GM18870 (cell line): ENCODE measurements around the gene CABP7.
A peak's percentile ranks its signal among the peaks of the same experiment; 100 is the strongest.
"Not testable (repeated sequence)": the region's sequence is repeated elsewhere in the genome, so short reads cannot be mapped to it uniquely, and the experiment has no call there.

Experiments
- ATAC-seq: cut with Tn5 transposase; IDR thresholded peaks from one replicate; pipeline ENCODE4 v1.9.1; 2021; ENCODE audit warnings: moderate library complexity; ENCODE audit not compliant: unreplicated experiment

Gene CABP7

GRCh38 chr22:29744902-29745301, 25.1 kb downstream of the CABP7 start:
- ATAC-seq: no peak

GRCh38 chr22:29747832-29748231, 28.0 kb downstream of the CABP7 start:
- ATAC-seq: no peak

GRCh38 chr22:29748248-29748893, 28.6 kb downstream of the CABP7 start:
- no peak for ATAC-seq

- no peak for ATAC-seq
Observed at GRCh38 chr22:29750029-29750428, 30.2 kb downstream of the CABP7 start.

- no peak for ATAC-seq
Observed at GRCh38 chr22:29750559-29751538, 31.0 kb downstream of the CABP7 start.

GRCh38 chr22:29751669-29752068, 31.9 kb downstream of the CABP7 start:
- no peak for ATAC-seq

- no peak for ATAC-seq
Observed at GRCh38 chr22:29753808-29754657, 34.2 kb downstream of the CABP7 start.

- ATAC-seq: not testable (repeated sequence)
Observed at GRCh38 chr22:29754658-29755395, 35.0 kb downstream of the CABP7 start.

- ATAC-seq: no peak
Observed at GRCh38 chr22:29755889-29756288, 36.1 kb downstream of the CABP7 start.

- ATAC-seq: no peak
Observed at GRCh38 chr22:29756341-29756740, 36.5 kb downstream of the CABP7 start.

GRCh38 chr22:29757096-29757495, 37.3 kb downstream of the CABP7 start:
- no peak for ATAC-seq

GRCh38 chr22:29758068-29758622, 38.3 kb downstream of the CABP7 start:
- ATAC-seq: no peak

GRCh38 chr22:29758959-29759358, 39.2 kb downstream of the CABP7 start:
- ATAC-seq: no peak

GRCh38 chr22:29762263-29762662, 42.5 kb downstream of the CABP7 start:
- no peak for ATAC-seq

GRCh38 chr22:29765905-29766631, 46.3 kb downstream of the CABP7 start:
- peak; percentile 8 for ATAC-seq

GRCh38 chr22:29766632-29767170, 46.9 kb downstream of the CABP7 start, which contains the start of gene ZMAT5:
ZMAT5 (minus strand) TSS chr22:29767007; CDS start chr22:29748544, 18,463 bp downstream.
- ATAC-seq: peak; percentile 74

- peak; percentile 53 for ATAC-seq
Observed at GRCh38 chr22:29767171-29768051, 47.6 kb downstream of the CABP7 start, which contains the start of gene UQCR10. UQCR10 (plus strand) TSS chr22:29767369; CDS start chr22:29767399, 30 bp downstream.
